Endothelial cell (in vitro differentiated cells): Measurements from ENCODE around the gene WDR19. TPM values are rescaled to one million over a fixed set of nuclear protein-coding genes. Genes with fewer than 3 reads are reported as not detected.

Experiments used
- DNase-seq: peaks from one replicate; pipeline ENCODE4 v3.0.0; 2021; ENCODE audit warnings: low spot score
- H3K27ac Mint-ChIP-seq: one replicate; pipeline ENCODE4 v1.8.0; 2021; ENCODE audit warnings: mixed read lengths, inconsistent platforms; ENCODE audit not compliant: unreplicated experiment
- H3K27me3 Mint-ChIP-seq: one replicate; pipeline ENCODE4 v1.8.0; 2021; ENCODE audit warnings: mild to moderate bottlenecking, moderate library complexity, mixed read lengths, inconsistent platforms; ENCODE audit not compliant: unreplicated experiment
- H3K36me3 Mint-ChIP-seq: one replicate; pipeline ENCODE4 v1.8.0; 2021; ENCODE audit warnings: mild to moderate bottlenecking, low read depth, mixed read lengths, inconsistent platforms; ENCODE audit not compliant: unreplicated experiment
- H3K4me1 Mint-ChIP-seq: one replicate; pipeline ENCODE4 v1.8.0; 2021; ENCODE audit warnings: mild to moderate bottlenecking, mixed read lengths, inconsistent platforms; ENCODE audit not compliant: unreplicated experiment
- H3K4me3 Mint-ChIP-seq: one replicate; pipeline ENCODE4 v1.8.0; 2021; ENCODE audit warnings: mild to moderate bottlenecking, mixed read lengths, inconsistent platforms; ENCODE audit not compliant: unreplicated experiment
- H3K9me3 Mint-ChIP-seq: one replicate; pipeline ENCODE4 v1.8.0; 2021; ENCODE audit warnings: mixed read lengths, inconsistent platforms; ENCODE audit not compliant: unreplicated experiment
- total RNA-seq: library from RNA; stranded (reverse); fragmentation: NEBNext Ultra II Directional; extraction: Animal tissue kit (Norgen Biotek cat#: 25700); gene quantifications from one replicate; pipeline ENCODE4 v1.2.1, GENCODE V29; 2021; ENCODE audit not compliant: unreplicated experiment
- TF ChIP-seq, protein P1 (sequence below): fragments of 200-600 bp; sonication (generic); IDR thresholded peaks from one replicate; pipeline ENCODE4 v1.5.0; 2021; ENCODE audit warnings: antibody characterized with exemption; ENCODE audit not compliant: unreplicated experiment

WDR19 gene
- total RNA-seq, 1 donor from 2014 or later: 35.8 TPM

DNA sequence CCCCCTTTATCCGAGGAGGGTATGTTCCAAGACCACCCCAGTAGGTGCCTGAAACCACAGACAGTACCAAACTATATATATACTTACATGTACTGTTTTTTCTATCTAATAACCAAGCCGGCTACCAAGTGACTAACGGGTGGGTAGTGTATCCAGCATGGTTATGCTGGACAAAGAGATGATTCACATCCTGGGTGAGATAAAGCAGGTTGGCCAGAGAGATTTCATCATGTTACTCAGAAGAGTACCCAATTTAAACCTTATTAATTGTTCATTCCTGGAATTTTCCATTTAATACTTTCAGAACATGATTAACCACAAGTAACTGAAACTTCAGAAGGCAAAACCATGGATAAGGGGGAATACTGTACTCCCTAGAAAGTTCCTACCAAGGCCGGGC, 137.3 kb downstream of the WDR19 start:
- no peak for DNase-seq
- Mint-ChIP-seq H3K36me3 (peaks cover 5% of the 10 kb centered on the region), H3K9me3 (no peaks in the 10 kb centered on the region), H3K27me3 (no peaks in the 10 kb centered on the region), H3K4me3 (no peak overlapping the region), H3K27ac (no peak overlapping the region), H3K4me1 (no peaks in the 10 kb centered on the region)
- TF ChIP-seq, protein P1, sequence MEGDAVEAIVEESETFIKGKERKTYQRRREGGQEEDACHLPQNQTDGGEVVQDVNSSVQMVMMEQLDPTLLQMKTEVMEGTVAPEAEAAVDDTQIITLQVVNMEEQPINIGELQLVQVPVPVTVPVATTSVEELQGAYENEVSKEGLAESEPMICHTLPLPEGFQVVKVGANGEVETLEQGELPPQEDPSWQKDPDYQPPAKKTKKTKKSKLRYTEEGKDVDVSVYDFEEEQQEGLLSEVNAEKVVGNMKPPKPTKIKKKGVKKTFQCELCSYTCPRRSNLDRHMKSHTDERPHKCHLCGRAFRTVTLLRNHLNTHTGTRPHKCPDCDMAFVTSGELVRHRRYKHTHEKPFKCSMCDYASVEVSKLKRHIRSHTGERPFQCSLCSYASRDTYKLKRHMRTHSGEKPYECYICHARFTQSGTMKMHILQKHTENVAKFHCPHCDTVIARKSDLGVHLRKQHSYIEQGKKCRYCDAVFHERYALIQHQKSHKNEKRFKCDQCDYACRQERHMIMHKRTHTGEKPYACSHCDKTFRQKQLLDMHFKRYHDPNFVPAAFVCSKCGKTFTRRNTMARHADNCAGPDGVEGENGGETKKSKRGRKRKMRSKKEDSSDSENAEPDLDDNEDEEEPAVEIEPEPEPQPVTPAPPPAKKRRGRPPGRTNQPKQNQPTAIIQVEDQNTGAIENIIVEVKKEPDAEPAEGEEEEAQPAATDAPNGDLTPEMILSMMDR: no peak

DNA sequence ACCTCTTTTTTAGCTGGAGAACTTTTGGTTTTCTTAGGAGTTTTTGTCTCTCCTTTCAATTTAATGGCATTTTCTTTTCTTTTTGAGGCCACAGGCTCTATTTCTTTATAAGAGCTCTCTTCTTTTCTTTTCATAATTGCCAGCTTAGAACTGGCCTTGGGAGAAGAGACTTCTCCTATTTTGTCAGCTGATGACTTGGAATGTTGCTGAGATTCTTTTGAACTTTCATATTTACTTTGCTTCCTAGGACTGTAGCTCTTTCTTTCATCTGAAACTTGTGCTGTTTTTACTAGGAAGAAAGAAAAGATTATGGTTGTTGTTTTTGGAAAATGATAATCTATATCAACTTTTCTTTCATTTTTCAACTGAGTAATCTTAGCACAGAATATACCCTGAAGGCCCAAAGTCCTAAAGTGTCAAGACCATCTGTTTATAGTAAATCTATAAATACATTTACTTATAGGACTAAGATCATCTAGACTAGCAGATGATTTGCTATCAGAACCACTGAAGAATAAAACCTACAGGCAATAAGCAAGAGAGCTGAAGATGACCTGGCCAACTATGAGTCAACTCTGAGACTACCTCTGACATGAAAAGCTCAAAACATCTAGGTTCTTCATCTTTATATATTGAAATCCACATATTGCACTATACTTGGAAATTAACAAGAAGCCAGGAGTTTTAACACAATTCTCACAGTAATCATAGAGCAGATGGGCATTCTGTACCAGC, 138.2 kb downstream of the WDR19 start:
- no peak for DNase-seq

DNA sequence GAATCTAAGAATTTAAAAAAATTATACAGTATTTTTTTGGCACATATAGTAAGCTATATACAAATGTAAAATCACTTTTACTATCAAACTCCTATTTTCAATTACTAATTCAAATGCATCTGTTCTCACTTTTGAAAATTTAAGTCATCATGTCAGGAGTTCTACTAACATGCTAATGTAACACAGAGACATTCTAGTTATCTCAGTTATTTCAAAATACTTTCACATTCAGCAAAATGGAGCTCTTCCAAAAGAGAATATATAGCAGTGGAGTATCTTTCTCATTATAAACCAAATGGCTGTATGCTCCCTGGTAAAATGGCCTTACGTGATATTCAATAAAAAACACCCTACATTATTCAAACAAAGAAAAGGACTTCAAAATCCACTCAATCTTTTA, 141.5 kb downstream of the WDR19 start:
- no peak overlapping the region for H3K4me3 Mint-ChIP-seq
- H3K9me3 Mint-ChIP-seq: no peaks in the 10 kb centered on the region
- H3K27ac Mint-ChIP-seq: no peak overlapping the region
- peaks cover 4% of the 10 kb centered on the region for H3K36me3 Mint-ChIP-seq
- H3K27me3 Mint-ChIP-seq: no peaks in the 10 kb centered on the region
- no peak for DNase-seq
- no peaks in the 10 kb centered on the region for H3K4me1 Mint-ChIP-seq
- TF ChIP-seq, protein P1: no peak

More for the DNA sequence above, 138.2 kb downstream of the WDR19 start:
- TF ChIP-seq, protein P1: no peak
- Mint-ChIP-seq H3K4me1 (no peaks in the 10 kb centered on the region), H3K27ac (no peak overlapping the region), H3K27me3 (no peaks in the 10 kb centered on the region), H3K36me3 (peaks cover 6% of the 10 kb centered on the region), H3K4me3 (no peak overlapping the region), H3K9me3 (no peaks in the 10 kb centered on the region)

DNA sequence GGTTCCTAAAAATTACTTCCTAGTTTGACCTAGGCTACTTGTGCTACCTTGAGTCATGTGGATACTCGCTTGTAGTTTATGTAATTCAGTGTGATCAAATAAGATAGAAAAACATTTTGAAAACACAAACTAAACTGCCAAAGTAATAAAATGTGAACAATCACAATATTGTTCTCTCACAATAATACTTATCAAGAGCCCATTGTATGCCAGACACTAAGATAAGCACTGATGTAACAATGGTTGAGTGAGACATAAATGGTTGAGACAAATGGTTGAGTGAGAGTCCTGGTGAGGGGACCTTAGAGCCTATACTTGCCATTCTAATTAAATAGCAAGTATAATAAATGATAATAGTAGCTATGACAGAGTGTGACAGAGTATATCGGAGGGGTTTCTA, 142.1 kb downstream of the WDR19 start:
- Mint-ChIP-seq H3K36me3 (peaks cover 4% of the 10 kb centered on the region), H3K27me3 (no peaks in the 10 kb centered on the region), H3K4me3 (no peak overlapping the region), H3K9me3 (no peaks in the 10 kb centered on the region), H3K27ac (no peak overlapping the region), H3K4me1 (no peaks in the 10 kb centered on the region)
- TF ChIP-seq, protein P1: no peak
- DNase-seq: no peak

DNA sequence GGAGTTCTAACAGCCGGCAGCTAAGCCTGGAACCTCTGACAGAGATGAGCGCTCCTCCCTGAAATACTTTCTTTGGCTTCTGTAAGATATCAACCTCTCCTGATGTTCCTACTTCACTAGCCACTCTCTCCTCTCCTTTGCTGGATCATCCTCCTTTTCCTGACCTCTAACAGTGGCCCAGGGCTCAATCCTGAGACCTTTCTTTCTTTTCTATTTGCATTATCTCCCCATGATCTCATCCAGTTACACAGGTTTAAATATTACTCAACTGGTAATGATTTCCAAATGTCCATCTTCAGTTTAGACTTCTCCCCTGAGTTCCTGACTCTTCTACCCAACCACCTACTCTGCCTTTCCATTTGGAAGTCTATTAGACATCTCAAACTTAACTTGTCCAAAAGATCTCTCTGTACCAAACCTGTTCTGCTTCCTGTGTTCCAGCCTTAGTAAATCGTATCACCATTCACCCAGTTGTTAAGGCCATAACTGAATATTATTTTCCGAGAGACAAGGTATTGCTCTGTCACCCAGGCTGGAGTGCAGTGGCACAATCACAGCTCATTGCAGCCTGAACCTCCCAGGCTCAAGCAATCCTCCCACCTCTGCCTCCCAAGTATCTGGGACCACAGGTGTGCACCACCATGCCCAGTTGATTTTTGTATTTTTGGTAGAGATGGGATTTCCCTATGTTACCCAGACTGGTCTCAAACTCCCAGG, 142.7 kb downstream of the WDR19 start:
- Mint-ChIP-seq H3K27me3 (no peaks in the 10 kb centered on the region), H3K4me3 (no peak overlapping the region), H3K9me3 (no peaks in the 10 kb centered on the region), H3K4me1 (no peaks in the 10 kb centered on the region), H3K27ac (no peak overlapping the region), H3K36me3 (peaks cover 4% of the 10 kb centered on the region)
- DNase-seq: no peak
- TF ChIP-seq, protein P1: no peak
